IMR-90 (cell line): Measurements from ENCODE around the gene AGAP9. TPM values are rescaled to one million over a fixed set of nuclear protein-coding genes. Genes with fewer than 3 reads are reported as not detected.
"Not testable (repeated sequence)": the region's sequence is repeated elsewhere in the genome, so short reads cannot be mapped to it uniquely, and the experiment has no call there.

Experiments used
- ATAC-seq: fragments of 200-7000 bp; cut with Tn5 transposase; 2 replicates; pipeline ENCODE4 v1.9.1; 2020; ENCODE audit warnings: low read depth, mild to moderate bottlenecking, moderate library complexity
- BruUV-seq: library from RNA; stranded (reverse); fragments of 400-500 nt; replicated peaks from 2 replicates; lab custom pipeline; 2021; lab: Mats Ljungman, UMichigan
- CTCF ChIA-PET: fragments of 300-600 bp; formaldehyde crosslinking; extraction: SDS; loops from one replicate; lab custom pipeline; 2021; ENCODE audit warnings: antibody characterized with exemption; lab: Yijun Ruan, JAX
- POLR2A ChIA-PET: fragments of 300-600 bp; sonication (Branson Sonifier 250); formaldehyde crosslinking; loops from one replicate; lab custom pipeline; 2022; ENCODE audit warnings: antibody characterized with exemption; ENCODE audit not compliant: unreplicated experiment; lab: Charles Lee
- DNase-seq: peaks from one replicate; pipeline ENCODE4 v3.0.0; 2013
- H2AFZ ChIP-seq: replicated peaks from 2 replicates; pipeline ENCODE3; 2013; ENCODE audit warnings: low read length, mild to moderate bottlenecking; ENCODE audit not compliant: poor library complexity
- H2AK5ac ChIP-seq: 2 replicates; pipeline ENCODE4 v1.6.1; 2013; ENCODE audit warnings: low read depth, low read length, inconsistent platforms
- H2AK9ac ChIP-seq: replicated peaks from 2 replicates; pipeline ENCODE3; 2013; ENCODE audit warnings: mild to moderate bottlenecking, low read depth, low read length, moderate library complexity; ENCODE audit not compliant: poor library complexity
- H2BK120ac ChIP-seq: 2 replicates; pipeline ENCODE4 v1.6.1; 2013; ENCODE audit warnings: low read depth, low read length, inconsistent platforms
- H2BK15ac ChIP-seq: 3 replicates; pipeline ENCODE4 v1.6.1; 2013; ENCODE audit warnings: low read depth, low read length, inconsistent platforms
- H2BK20ac ChIP-seq: 2 replicates; pipeline ENCODE4 v1.6.1; 2013; ENCODE audit warnings: low read depth, mild to moderate bottlenecking, inconsistent platforms, low read length, moderate library complexity
- H2BK5ac ChIP-seq: 2 replicates; pipeline ENCODE4 v1.6.1; 2013; ENCODE audit warnings: mild to moderate bottlenecking, low read depth, low read length, inconsistent platforms; ENCODE audit not compliant: poor library complexity, severe bottlenecking
- H3K14ac ChIP-seq: replicated peaks from 2 replicates; pipeline ENCODE4 v1.6.1; 2013; ENCODE audit warnings: low read depth, low read length, inconsistent platforms
- H3K18ac ChIP-seq: 2 replicates; pipeline ENCODE4 v1.6.1; 2013; ENCODE audit warnings: low read depth, low read length, control low read depth
- H3K23ac ChIP-seq: 2 replicates; pipeline ENCODE4 v1.6.1; 2013; ENCODE audit warnings: low read depth, low read length, inconsistent platforms
- H3K27ac ChIP-seq: 2 replicates; pipeline ENCODE4 v1.5.1; 2013; ENCODE audit warnings: mild to moderate bottlenecking, control low read depth, low read length; ENCODE audit not compliant: insufficient read depth
- H3K27me3 ChIP-seq: 2 replicates; pipeline ENCODE4 v1.6.1; 2013; ENCODE audit warnings: low read length; ENCODE audit not compliant: control insufficient read depth, insufficient read depth
- H3K36me3 ChIP-seq: 2 replicates; pipeline ENCODE4 v1.6.1; 2013; ENCODE audit warnings: low read length, mixed read lengths; ENCODE audit not compliant: control insufficient read depth, insufficient read depth
- H3K4ac ChIP-seq: 2 replicates; pipeline ENCODE4 v1.6.1; 2013; ENCODE audit warnings: low read depth, low read length, inconsistent platforms
- H3K4me1 ChIP-seq: 2 replicates; pipeline ENCODE4 v1.6.1; 2013; ENCODE audit warnings: low read length, mixed read lengths; ENCODE audit not compliant: control insufficient read depth, insufficient read depth
- H3K4me2 ChIP-seq: 2 replicates; pipeline ENCODE4 v1.6.1; 2013; ENCODE audit warnings: low read depth, mild to moderate bottlenecking, control low read depth, low read length, moderate library complexity
- H3K4me3 ChIP-seq: 2 replicates; pipeline ENCODE4 v1.5.1; 2013; ENCODE audit warnings: low read depth, mild to moderate bottlenecking, control low read depth, low read length, moderate library complexity; ENCODE audit not compliant: insufficient read depth
- H3K56ac ChIP-seq: 2 replicates; pipeline ENCODE4 v1.6.1; 2013; ENCODE audit warnings: low read length, inconsistent platforms; ENCODE audit not compliant: insufficient read depth; ENCODE audit errors: extremely low read depth
- H3K79me1 ChIP-seq, 2 experiments: 2 replicates each; pipeline ENCODE4 v1.6.1; 2013; ENCODE audit warnings: low read length in 2 of 2, inconsistent platforms in 1 of 2, low read depth in 1 of 2
- H3K9ac ChIP-seq: 2 replicates; pipeline ENCODE4 v1.6.1; 2013; ENCODE audit warnings: low read depth, low read length, control low read depth
- H3K9me1 ChIP-seq: 2 replicates; pipeline ENCODE4 v1.6.1; 2013; ENCODE audit warnings: low read length, inconsistent platforms; ENCODE audit not compliant: insufficient read depth
- H3K9me3 ChIP-seq: 2 replicates; pipeline ENCODE4 v1.6.1; 2013; ENCODE audit warnings: low read length; ENCODE audit not compliant: control insufficient read depth, insufficient read depth
- H4K20me1 ChIP-seq: 2 replicates; pipeline ENCODE4 v1.6.1; 2013; ENCODE audit warnings: low read length, inconsistent platforms; ENCODE audit not compliant: insufficient read depth
- H4K5ac ChIP-seq: 2 replicates; pipeline ENCODE4 v1.6.1; 2013; ENCODE audit warnings: mild to moderate bottlenecking, low read depth, low read length, control low read depth
- H4K8ac ChIP-seq, 2 experiments: 2 replicates each; pipeline ENCODE4 v1.6.1; 2013; ENCODE audit warnings: low read depth in 2 of 2, low read length in 2 of 2, control low read depth in 1 of 2, inconsistent platforms in 1 of 2
- H4K91ac ChIP-seq: 2 replicates; pipeline ENCODE4 v1.6.1; 2013; ENCODE audit warnings: low read depth, low read length, inconsistent platforms; ENCODE audit not compliant: insufficient read depth
- WGBS, 2 experiments: methylation state at CpG; one replicate each; pipeline versions ENCODE4 v1.1.5 to v1.1.7; 2013; ENCODE audit warnings: missing lambda C conversion rate in 2 of 2; ENCODE audit not compliant: insufficient read length in 1 of 2; ENCODE audit errors: extremely low coverage in 2 of 2; 5-methylcytosine and 5-hydroxymethylcytosine counted together
- dilution Hi-C: fragments of 300-500 bp; cut with HindIII; formaldehyde crosslinking; loops from one replicate; pipeline ENCODE4 v1.14.3; 2018; ENCODE audit warnings: low sequenced_read_pairs; ENCODE audit not compliant: unreplicated experiment
- in situ Hi-C: fragments of 300-500 bp; cut with MboI; formaldehyde crosslinking; loops from 3 replicates; pipeline ENCODE4 v1.14.3; 2019; ENCODE audit warnings: low sequenced_read_pairs, inconsistent platforms, mixed read lengths
- intact Hi-C: fragments of 100-400 bp; cut with micrococcal nuclease; formaldehyde crosslinking; loops from 2 replicates; pipeline ENCODE4 v1.10.0; 2022
- polyA plus RNA-seq, 3 experiments: library from polyadenylated mRNA; depleted of rRNA; stranded (reverse); fragments of >200 nt; gene quantifications; 2 replicates each; pipeline ENCODE4 v1.2.3, GENCODE V29; 2012; ENCODE audit warnings: low replicate concordance in 1 of 3
- total RNA-seq: library from RNA; depleted of rRNA; stranded (reverse); fragments of >200 nt; gene quantifications from 2 replicates; pipeline ENCODE4 v1.2.3, GENCODE V29; 2012

Gene AGAP9
- total and polyA plus RNA-seq, 2 of the 4 experiments (the other 2 are of a cell fraction): 3.2 to 11.2 TPM

- BruUV-seq, ATAC-seq, H3K79me1 ChIP-seq, H2AFZ ChIP-seq, H3K23ac ChIP-seq, H3K14ac ChIP-seq, H4K20me1 ChIP-seq, H2BK20ac ChIP-seq, H4K91ac ChIP-seq, H3K4me2 ChIP-seq, H3K9ac ChIP-seq, H2AK5ac ChIP-seq, DNase-seq, H2BK15ac ChIP-seq, POLR2A ChIA-PET, H3K4me1 ChIP-seq, in situ Hi-C loops, H3K56ac ChIP-seq, H3K9me3 ChIP-seq, H2BK120ac ChIP-seq, H3K27me3 ChIP-seq, H3K18ac ChIP-seq, intact Hi-C loops, H4K5ac ChIP-seq, H3K4ac ChIP-seq, CTCF ChIA-PET, H3K4me3 ChIP-seq, H2AK9ac ChIP-seq, H3K9me1 ChIP-seq, H3K27ac ChIP-seq, dilution Hi-C loops, H2BK5ac ChIP-seq, H3K36me3 ChIP-seq, H4K8ac ChIP-seq: not testable (repeated sequence)
- no CpG with 5 or more reads among the region's 3 CpGs for WGBS, 2 experiments
These were observed 13.0 kb upstream of the AGAP9 start for GRCh38 chr10:47536430-47536829.

DNA sequence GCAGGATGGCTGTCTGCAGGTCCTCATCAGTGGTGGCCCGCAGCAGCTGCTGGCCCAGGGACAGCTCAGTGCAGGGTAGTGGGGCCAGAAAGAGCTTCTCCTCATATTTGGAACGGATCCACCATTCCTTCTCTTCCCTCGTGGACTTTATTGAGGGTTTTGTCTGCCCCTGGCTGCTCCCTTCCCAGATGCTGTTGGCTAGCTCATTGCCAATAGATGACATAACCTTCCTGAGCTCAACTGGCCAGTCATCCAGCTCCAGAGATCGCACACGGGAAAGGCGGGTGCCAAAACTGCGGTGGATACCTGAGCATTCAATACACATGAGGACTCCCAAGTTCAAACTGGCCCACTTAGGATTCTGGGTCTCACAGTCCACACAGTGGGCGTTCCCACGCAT lies 21.1 kb downstream of the AGAP9 start:
- H3K14ac ChIP-seq, BruUV-seq, CTCF ChIA-PET, H4K5ac ChIP-seq, H4K20me1 ChIP-seq, dilution Hi-C loops, H2BK5ac ChIP-seq, H2BK15ac ChIP-seq, H3K36me3 ChIP-seq, in situ Hi-C loops, H3K9me3 ChIP-seq, H3K4me1 ChIP-seq, H2AK5ac ChIP-seq, H2AK9ac ChIP-seq, H3K27ac ChIP-seq, H4K91ac ChIP-seq, H2AFZ ChIP-seq, H3K56ac ChIP-seq, H3K27me3 ChIP-seq, H2BK120ac ChIP-seq, H3K9me1 ChIP-seq, H3K9ac ChIP-seq, ATAC-seq, H4K8ac ChIP-seq, H3K4ac ChIP-seq, H3K23ac ChIP-seq, intact Hi-C loops, H3K4me2 ChIP-seq, H2BK20ac ChIP-seq, H3K4me3 ChIP-seq, H3K79me1 ChIP-seq, H3K18ac ChIP-seq, DNase-seq, POLR2A ChIA-PET: not testable (repeated sequence)
- WGBS, 2 experiments: no CpG with 5 or more reads among the region's 9 CpGs
